Uterus (tissue), 2 donors: ENCODE data around the gene CEP78.

ENCODE experiments used
- CTCF ChIP-seq, 4 experiments: fragments of 200-600 bp in 2 of 4; fragments of 450-650 bp in 2 of 4; sonication (generic) in 2 of 4; IDR thresholded peaks; one replicate each; pipeline ENCODE4 v1.5.1; 2016 to 2019; ENCODE audit warnings: antibody characterized with exemption in 4 of 4, mild to moderate bottlenecking in 2 of 4, moderate library complexity in 1 of 4
- POLR2A ChIP-seq, 2 donors: fragments of 450-650 bp; IDR thresholded peaks; one replicate each; pipeline ENCODE4 v1.6.1; 2016; ENCODE audit warnings: antibody characterized with exemption in 2 of 2, mild to moderate bottlenecking in 1 of 2, moderate library complexity in 1 of 2

GRCh38 chr9:78309066-78309465 is 73.2 kb downstream of the CEP78 start:
- TF ChIP-seq CTCF (IDR thresholded peaks at IDR 0.05) (no peak), POLR2A (IDR thresholded peaks at IDR 0.05) (no peak)
